IPS-18c (cell line): Measurements from ENCODE around the gene CDK3.

Experiments
- H3K4me3 ChIP-seq: 2 replicates; pipeline ENCODE4 v1.7.0; 2013; ENCODE audit warnings: low read depth, mild to moderate bottlenecking, low read length, moderate library complexity; ENCODE audit not compliant: insufficient read depth
- H3K9me3 ChIP-seq: one replicate; pipeline ENCODE4 v1.6.1; 2013; ENCODE audit warnings: mild to moderate bottlenecking, low read length, moderate library complexity; ENCODE audit not compliant: control insufficient read depth, insufficient read depth

CDK3 gene

GRCh38 chr17:75983501-75984181 is 17.0 kb upstream of the CDK3 start:
- H3K9me3 ChIP-seq = no peaks in the 10 kb centered on the region
- H3K4me3 ChIP-seq = no peak overlapping the region

DNA sequence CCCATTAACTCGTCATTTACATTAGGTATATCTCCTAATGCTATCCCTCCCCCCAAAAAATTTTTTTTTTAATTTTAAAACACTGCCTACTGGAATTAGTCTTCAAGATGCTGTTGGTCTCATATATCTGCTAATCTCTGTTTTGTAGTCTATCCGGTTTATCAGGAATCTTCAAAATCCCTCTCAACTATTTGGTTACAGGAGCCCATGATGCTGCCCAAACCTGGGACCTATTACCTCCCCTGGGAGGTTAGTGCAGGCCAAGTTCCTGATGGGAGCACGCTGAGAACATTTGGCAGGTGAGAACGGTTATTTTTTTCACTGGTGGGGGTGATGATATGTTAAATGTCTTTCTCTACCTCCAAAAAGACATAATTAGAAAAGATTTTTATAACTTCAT is 14.7 kb upstream of the CDK3 start:
- Histone ChIP-seq H3K9me3 (no peaks in the 10 kb centered on the region), H3K4me3 (no peak overlapping the region)

GRCh38 chr17:75987041-75987440 is 13.6 kb upstream of the CDK3 start:
- Histone ChIP-seq H3K4me3 (no peak overlapping the region), H3K9me3 (no peaks in the 10 kb centered on the region)

- Histone ChIP-seq H3K9me3 (no peaks in the 10 kb centered on the region), H3K4me3 (no peak overlapping the region)
Measured at GRCh38 chr17:75991396-75991795, 9.3 kb upstream of the CDK3 start.

DNA sequence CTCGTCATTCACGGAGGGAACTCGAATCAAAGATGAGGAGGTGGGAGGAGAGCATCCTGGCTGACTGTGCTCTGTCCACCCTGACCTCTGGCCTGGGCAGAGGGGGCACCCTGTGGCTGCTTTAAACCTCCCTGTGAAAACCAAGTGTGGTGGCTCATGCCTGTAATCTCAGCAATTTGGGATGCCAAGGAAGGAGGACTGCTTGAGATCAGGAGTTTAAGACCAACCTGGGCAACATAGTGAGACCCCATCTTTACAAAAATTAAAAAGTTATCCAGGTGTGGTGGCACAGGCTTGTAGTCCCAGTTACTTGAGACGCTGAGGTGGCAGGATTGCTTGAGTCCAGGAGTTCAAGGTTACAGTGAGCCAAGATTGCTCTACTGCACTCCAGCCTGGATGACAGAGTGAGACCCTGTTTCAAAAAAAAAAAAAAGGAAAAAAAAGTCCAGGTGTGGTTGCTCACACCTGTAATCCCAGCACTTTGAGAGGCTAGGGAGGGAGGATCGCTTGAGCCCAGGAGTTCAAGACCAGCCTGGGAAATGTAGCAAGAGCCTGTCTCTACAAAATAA is 5.8 kb upstream of the CDK3 start:
- no peaks in the 10 kb centered on the region for H3K9me3 ChIP-seq
- H3K4me3 ChIP-seq = no peak overlapping the region

GRCh38 chr17:75995385-75995925 is 5.2 kb upstream of the CDK3 start:
- Histone ChIP-seq H3K9me3 (no peaks in the 10 kb centered on the region), H3K4me3 (no peak overlapping the region)

DNA sequence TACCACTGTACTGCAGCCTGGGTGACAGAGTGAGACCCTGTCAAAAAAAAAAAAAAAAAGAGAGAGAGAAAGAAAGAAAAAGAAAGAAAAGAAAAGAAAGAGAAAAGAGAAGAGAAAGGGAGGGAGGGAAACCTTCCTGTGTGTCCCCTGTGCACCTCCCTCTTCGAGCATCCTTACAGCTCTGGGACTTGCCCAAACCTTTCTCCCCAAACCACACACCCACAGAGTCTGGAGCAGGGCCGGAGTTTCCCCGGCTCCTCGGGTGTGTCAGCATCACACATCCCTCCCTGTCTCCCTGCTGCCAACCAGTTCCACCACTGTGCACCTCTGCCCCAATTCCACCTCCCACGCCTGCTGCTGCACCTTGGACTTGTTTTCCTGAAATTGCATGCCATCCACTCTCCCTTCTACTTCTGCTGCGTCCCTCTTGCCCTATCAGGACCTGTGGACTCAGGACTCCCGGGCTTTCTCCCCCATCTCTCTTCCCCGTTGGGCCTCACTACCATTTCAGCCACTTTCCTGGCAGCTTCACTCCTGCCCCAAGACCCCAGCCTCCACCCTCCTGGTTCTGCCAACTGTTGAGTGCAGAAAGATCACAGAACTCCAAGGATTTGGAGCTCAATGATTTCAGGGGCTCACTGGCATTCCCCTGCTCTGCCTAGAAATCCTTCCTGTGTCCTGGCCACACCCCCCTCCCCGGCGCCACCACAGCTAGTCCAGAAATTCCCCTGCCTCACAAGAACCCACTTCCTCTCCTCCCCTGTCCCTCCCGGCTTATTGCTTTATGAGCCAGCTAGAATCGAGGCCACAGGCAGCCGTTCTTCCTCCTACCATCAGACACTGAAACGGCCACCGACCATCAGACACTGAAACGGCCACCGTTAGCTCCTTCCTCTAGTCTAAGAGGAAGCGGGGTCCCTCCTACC is 3.7 kb upstream of the CDK3 start:
- no peaks in the 10 kb centered on the region for H3K9me3 ChIP-seq
- H3K4me3 ChIP-seq = no peak overlapping the region

DNA sequence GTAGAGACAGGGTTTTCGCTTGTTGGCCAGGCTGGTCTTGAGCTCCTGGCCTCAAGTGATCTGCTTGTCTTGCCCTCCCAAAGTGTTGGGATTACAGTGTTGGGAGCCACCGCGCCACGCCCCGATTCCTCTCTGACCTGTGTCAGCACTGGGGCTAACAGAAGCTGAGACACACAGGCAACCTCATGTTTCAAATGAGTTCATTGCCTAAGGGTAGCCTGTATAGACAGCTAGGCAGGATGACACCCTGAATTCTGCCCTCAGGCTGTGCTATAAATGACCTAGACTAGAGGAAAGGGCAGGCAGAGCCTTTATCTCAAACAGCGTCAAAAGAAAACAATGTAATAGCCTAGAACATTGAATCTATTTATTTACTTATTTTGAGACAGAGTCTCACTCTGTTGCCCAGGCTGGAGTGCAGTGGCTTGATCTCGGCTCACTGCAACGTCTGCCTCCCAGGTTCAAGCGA is 2.3 kb upstream of the CDK3 start:
- Histone ChIP-seq H3K4me3 (no peak overlapping the region), H3K9me3 (no peaks in the 10 kb centered on the region)

DNA sequence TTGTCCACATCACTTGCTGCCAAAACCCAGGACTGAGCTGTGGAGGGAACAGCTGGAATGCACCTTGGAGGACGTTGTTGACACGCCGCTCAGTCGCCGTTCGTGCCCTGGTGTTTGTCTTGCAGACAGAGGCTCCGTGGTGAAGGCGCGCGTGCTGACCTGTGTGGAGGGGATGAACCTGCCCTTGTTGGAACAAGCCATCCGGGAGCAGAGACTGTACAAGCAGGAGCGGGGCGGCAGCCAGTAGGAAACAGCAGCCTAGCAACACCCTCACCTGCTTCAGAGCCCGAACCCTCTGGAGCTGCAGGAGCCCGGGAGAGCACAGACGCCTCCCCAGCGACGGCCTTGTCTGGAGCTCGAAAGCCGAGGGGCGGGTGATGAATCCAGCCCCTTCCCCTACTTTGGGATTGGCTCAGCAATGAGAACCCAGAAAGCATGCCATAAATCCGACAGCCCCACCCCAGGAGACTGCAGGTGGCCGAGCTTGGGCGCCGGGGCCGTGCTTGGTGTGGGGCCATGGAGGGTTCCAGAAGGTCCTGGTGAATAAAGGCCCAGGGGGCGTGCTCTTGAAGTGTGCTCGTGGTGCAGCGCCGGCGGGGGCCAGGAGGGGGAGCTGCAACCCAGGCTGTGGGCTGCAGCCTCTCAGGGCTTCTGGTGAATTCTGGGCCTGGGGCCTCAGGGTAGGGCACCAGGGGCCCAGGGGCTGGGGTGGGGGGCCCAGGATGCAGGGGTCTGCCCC is 470 bp upstream of the CDK3 start:
- H3K4me3 ChIP-seq = no peak overlapping the region

DNA sequence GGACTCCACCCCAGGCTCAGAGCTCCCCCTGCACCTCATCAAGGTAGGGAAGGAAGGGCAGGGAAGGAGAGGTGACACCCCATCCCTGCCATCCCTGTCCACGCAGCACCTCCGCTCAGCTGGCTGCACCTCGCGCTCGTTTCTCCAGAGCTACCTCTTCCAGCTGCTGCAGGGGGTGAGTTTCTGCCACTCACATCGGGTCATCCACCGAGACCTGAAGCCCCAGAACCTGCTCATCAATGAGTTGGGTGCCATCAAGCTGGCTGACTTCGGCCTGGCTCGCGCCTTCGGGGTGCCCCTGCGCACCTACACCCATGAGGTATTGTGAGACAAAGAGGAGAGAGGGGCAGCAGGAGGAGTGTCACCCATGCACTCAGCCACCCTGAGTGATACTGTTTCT is 1.4 kb downstream of the CDK3 start:
- H3K4me3 ChIP-seq = no peak overlapping the region
- H3K9me3 ChIP-seq = no peaks in the 10 kb centered on the region

More for the DNA sequence above, 470 bp upstream of the CDK3 start:
- H3K9me3 ChIP-seq = no peaks in the 10 kb centered on the region

DNA sequence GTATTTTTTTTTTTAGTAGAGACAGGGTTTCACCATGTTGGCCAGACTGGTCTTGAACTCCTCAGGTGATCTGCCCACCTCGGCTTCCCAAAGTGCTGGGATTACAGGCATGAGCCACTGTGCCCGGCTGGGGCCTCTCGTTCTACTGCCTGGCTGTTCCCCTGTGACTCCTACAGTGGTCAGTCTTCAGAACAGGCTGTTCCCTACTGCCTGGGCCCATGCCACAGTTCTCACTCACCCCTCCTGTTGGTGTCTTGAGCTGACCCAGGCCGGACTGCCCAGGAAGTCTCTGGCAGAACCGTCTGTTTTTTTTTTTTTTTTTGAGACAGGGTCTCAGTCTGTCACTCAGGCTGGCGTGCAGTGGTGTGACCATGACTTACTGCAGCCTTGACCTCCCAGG is 3.3 kb downstream of the CDK3 start:
- Histone ChIP-seq H3K4me3 (no peak overlapping the region), H3K9me3 (no peaks in the 10 kb centered on the region)

DNA sequence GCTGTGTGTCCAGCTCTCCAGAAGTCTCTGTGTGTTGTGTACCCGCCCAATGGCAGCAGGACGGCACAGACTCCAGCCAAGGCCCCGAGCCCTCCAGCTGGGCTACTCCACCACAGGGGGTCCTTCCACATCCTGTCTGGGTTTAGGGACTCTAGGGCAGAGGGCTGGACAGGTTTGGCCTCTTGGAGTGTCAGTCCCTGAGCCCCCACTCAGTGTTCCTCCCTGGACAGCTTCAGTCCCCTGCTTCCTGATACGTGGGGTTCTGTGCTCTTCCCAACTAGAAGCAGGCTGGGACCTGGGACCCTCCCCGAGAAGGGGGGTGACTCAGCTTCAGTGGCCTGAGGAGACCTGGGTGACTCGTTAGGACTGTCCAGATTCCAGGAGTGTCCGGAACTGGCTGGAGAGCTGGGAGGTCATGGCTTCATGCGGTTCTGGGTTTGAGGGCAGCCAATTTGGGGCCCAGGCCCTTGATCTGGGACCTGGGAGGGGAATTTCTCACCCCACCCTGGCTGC is 4.2 kb downstream of the CDK3 start:
- H3K9me3 ChIP-seq = no peaks in the 10 kb centered on the region
- H3K4me3 ChIP-seq = no peak overlapping the region

- H3K4me3 ChIP-seq = no peak overlapping the region
- no peaks in the 10 kb centered on the region for H3K9me3 ChIP-seq
Measured at GRCh38 chr17:76005263-76006149, 4.9 kb downstream of the CDK3 start.

- Histone ChIP-seq H3K9me3 (no peaks in the 10 kb centered on the region), H3K4me3 (no peak overlapping the region)
Measured at GRCh38 chr17:76007131-76007849, 6.6 kb downstream of the CDK3 start.

- Histone ChIP-seq H3K9me3 (no peaks in the 10 kb centered on the region), H3K4me3 (no peak overlapping the region)
Measured at GRCh38 chr17:76007850-76008165, 7.2 kb downstream of the CDK3 start.

DNA sequence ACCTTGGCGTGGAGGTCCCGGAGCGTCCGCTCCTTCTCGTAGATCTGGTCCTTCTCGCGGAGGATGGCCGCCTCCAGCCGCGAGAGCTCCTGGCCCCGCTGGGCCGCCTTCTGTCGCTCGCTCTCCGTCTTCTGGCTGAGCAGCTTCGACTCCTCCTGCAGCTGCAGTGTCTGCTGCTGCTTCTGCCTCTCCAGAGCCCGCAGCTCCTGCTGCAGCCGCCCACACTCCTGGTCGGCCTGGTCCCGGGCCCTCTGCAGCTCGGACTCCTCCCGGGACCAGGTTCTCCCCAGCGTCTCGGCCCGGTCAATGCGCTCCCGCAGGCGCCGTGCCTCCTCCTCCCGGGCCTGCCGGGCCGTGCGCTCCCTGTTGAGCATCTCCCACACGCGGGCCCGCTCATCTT is 7.6 kb downstream of the CDK3 start:
- Histone ChIP-seq H3K4me3 (no peak overlapping the region), H3K9me3 (no peaks in the 10 kb centered on the region)
